GM12878 (cell line): ENCODE measurements around the gene HOTAIR.

Source experiments
- CEBPB ChIP-seq, 2 experiments: fragments of 150-350 bp in 1 of 2; IDR thresholded peaks; 2 replicates each; pipeline ENCODE4 v1.6.1; 2012 to 2014; ENCODE audit warnings: low read depth in 2 of 2, low read length in 2 of 2, borderline replicate concordance in 1 of 2, inconsistent platforms in 1 of 2
- POLR2A ChIP-seq: IDR thresholded peaks from 2 replicates; pipeline ENCODE4 v1.6.1; 2011; ENCODE audit warnings: low read depth, mild to moderate bottlenecking, low read length
- SMC3 ChIP-seq: IDR thresholded peaks from 2 replicates; pipeline ENCODE4 v1.6.1; 2011; ENCODE audit warnings: low read length, improper control_type of control experiment, borderline replicate concordance
- TCF12 ChIP-seq: IDR thresholded peaks from 2 replicates; pipeline ENCODE4 v1.6.1; 2011; ENCODE audit warnings: low read depth, mild to moderate bottlenecking, low read length
- USF1 ChIP-seq: IDR thresholded peaks from 2 replicates; pipeline ENCODE4 v1.6.1; 2011; ENCODE audit warnings: borderline replicate concordance, low read depth, mild to moderate bottlenecking, moderate library complexity, mixed read lengths, low read length; ENCODE audit not compliant: insufficient read depth; ENCODE audit errors: extremely low read length
- ZNF24 ChIP-seq: fragments of 450-650 bp; IDR thresholded peaks from 2 replicates; pipeline ENCODE4 v1.6.1; 2017; ENCODE audit warnings: antibody characterized with exemption, mild to moderate bottlenecking
- TF ChIP-seq, protein P1 (sequence below), 3 experiments: IDR thresholded peaks in 2 of 3; conservative IDR thresholded peaks in 1 of 3; 2 replicates each; pipeline ENCODE4 v1.5.1; 2011; ENCODE audit warnings: low read depth in 3 of 3, low read length in 3 of 3, mild to moderate bottlenecking in 3 of 3, control low read depth in 2 of 3, moderate library complexity in 2 of 3, inconsistent platforms in 1 of 3, mixed read lengths in 1 of 3; ENCODE audit not compliant: control insufficient read depth in 2 of 3, insufficient read depth in 1 of 3; ENCODE audit errors: extremely low read depth in 1 of 3

GRCh38 chr12:53966385-53967133 lies 8.2 kb downstream of the HOTAIR start:
- no peak for TF ChIP-seq TCF12
- TF ChIP-seq POLR2A: no peak
- TF ChIP-seq, protein P1, sequence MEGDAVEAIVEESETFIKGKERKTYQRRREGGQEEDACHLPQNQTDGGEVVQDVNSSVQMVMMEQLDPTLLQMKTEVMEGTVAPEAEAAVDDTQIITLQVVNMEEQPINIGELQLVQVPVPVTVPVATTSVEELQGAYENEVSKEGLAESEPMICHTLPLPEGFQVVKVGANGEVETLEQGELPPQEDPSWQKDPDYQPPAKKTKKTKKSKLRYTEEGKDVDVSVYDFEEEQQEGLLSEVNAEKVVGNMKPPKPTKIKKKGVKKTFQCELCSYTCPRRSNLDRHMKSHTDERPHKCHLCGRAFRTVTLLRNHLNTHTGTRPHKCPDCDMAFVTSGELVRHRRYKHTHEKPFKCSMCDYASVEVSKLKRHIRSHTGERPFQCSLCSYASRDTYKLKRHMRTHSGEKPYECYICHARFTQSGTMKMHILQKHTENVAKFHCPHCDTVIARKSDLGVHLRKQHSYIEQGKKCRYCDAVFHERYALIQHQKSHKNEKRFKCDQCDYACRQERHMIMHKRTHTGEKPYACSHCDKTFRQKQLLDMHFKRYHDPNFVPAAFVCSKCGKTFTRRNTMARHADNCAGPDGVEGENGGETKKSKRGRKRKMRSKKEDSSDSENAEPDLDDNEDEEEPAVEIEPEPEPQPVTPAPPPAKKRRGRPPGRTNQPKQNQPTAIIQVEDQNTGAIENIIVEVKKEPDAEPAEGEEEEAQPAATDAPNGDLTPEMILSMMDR (IDR thresholded peaks at IDR 0.05 in 2 of 3, conservative IDR thresholded peaks at IDR 0.05 in 1 of 3; ENCODE audit: control insufficient read depth in 2 of 3, extremely low read depth in 1 of 3, insufficient read depth in 1 of 3, low read depth in 3 of 3, low read length in 3 of 3): no peak
- TF ChIP-seq CEBPB (IDR thresholded peaks at IDR 0.05; ENCODE audit: borderline replicate concordance in 1 of 2, low read depth in 2 of 2, low read length in 2 of 2): no peak
- no peak for TF ChIP-seq SMC3
- TF ChIP-seq USF1: no peak
- no peak for TF ChIP-seq ZNF24
